ENCODE measurements around the gene B3GNT5.
"Not testable (repeated sequence)": the region's sequence is repeated elsewhere in the genome, so short reads cannot be mapped to it uniquely, and the experiment has no call there.

B3GNT5 gene

GRCh38 chr3:183252973-183253527, at the start of gene B3GNT5:
Gene B3GNT5 (plus strand): TSS chr3:183253253. CDS start chr3:183269799, 16,546 bp downstream.
- no peak for DNase-seq (ENCODE audit: low spot score)

- DNase-seq (ENCODE audit: low spot score): no peak
These were observed 49.4 kb upstream of the B3GNT5 start for GRCh38 chr3:183203670-183204069.

- no peak for DNase-seq (ENCODE audit: low spot score)
These were observed 44.8 kb upstream of the B3GNT5 start for GRCh38 chr3:183208260-183208659.

GRCh38 chr3:183208800-183209199, 44.3 kb upstream of the B3GNT5 start:
- DNase-seq (ENCODE audit: low spot score): no peak

- DNase-seq (ENCODE audit: low spot score): no peak
These were observed 42.7 kb upstream of the B3GNT5 start for GRCh38 chr3:183210341-183210740.

GRCh38 chr3:183210862-183211341, 42.2 kb upstream of the B3GNT5 start:
- no peak for DNase-seq (ENCODE audit: low spot score)

- no peak for DNase-seq (ENCODE audit: low spot score)
These were observed 41.7 kb upstream of the B3GNT5 start for GRCh38 chr3:183211352-183211751.

GRCh38 chr3:183212096-183212495, 41.0 kb upstream of the B3GNT5 start:
- no peak for DNase-seq (ENCODE audit: low spot score)

- no peak for DNase-seq (ENCODE audit: low spot score)
These were observed 40.5 kb upstream of the B3GNT5 start for GRCh38 chr3:183212565-183212964.

- DNase-seq (ENCODE audit: low spot score): no peak
These were observed 39.4 kb upstream of the B3GNT5 start for GRCh38 chr3:183213415-183214276.

GRCh38 chr3:183214277-183214612, 38.8 kb upstream of the B3GNT5 start:
- no peak for DNase-seq (ENCODE audit: low spot score)

- no peak for DNase-seq (ENCODE audit: low spot score)
These were observed 37.4 kb upstream of the B3GNT5 start for GRCh38 chr3:183215591-183216202.

GRCh38 chr3:183217548-183218332, 35.3 kb upstream of the B3GNT5 start:
- no peak for DNase-seq (ENCODE audit: low spot score)

- DNase-seq (ENCODE audit: low spot score): no peak
These were observed 34.2 kb upstream of the B3GNT5 start for GRCh38 chr3:183218826-183219225.

- no peak for DNase-seq (ENCODE audit: low spot score)
These were observed 32.2 kb upstream of the B3GNT5 start for GRCh38 chr3:183220828-183221227.

GRCh38 chr3:183222631-183223235, 30.3 kb upstream of the B3GNT5 start:
- no peak for DNase-seq (ENCODE audit: low spot score)

GRCh38 chr3:183224180-183224970, 28.7 kb upstream of the B3GNT5 start:
- no peak for DNase-seq (ENCODE audit: low spot score)

GRCh38 chr3:183226333-183226890, 26.6 kb upstream of the B3GNT5 start:
- no peak for DNase-seq (ENCODE audit: low spot score)

- no peak for DNase-seq (ENCODE audit: low spot score)
These were observed 25.5 kb upstream of the B3GNT5 start for GRCh38 chr3:183227586-183227985.

- no peak for DNase-seq (ENCODE audit: low spot score)
These were observed 23.9 kb upstream of the B3GNT5 start for GRCh38 chr3:183229178-183229577.

GRCh38 chr3:183230251-183230650, 22.8 kb upstream of the B3GNT5 start:
- not testable (repeated sequence) for DNase-seq (ENCODE audit: low spot score)

Data from cerebellar cortex (tissue), 1 donor.